ENCODE results near the gene GRN. TPM values are rescaled to one million over a fixed set of nuclear protein-coding genes. Genes with fewer than 3 reads are reported as not detected.

The GRN gene
- total RNA-seq, 4 donors from 2014 or later = 64.2 to 111 (median 87.1) TPM

DNA sequence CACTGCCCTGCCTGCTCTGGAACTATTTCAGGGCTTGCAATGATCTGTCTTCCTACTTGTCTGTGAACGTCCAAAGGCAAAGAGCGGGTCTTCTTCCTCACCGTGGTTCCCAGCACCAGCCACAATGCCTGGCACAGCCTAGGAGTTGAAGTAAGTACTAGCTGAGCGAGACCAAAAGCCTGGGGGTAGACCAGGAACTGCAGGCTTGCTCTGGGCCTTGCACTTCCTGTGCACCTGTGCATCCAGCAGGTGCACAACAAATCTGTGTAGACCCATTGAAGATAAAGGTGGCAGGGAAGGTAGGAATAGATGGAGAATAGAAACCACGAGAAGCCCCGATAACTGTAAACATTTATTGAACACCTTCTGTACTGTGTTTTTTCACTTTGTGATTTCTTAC, 13.9 kb downstream of the GRN start:
- intact Hi-C loops (cut with DNase I; ENCODE audit: low total_unique reads) (no loop called here), in situ Hi-C loops (cut with MboI; ENCODE audit: low sequenced_read_pairs in 4 of 4) (no loop called here)
- Histone ChIP-seq H3K4me3 (no peak overlapping the region), H3K9me3 (no peaks in the 10 kb centered on the region), H3K4me1 (peaks cover 4 to 11% of the 10 kb centered on the region in 2 donors), H3K27ac (no peak overlapping the region), H3K36me3 (no peaks in the 10 kb centered on the region), H3K27me3 (peaks cover 5 to 17% (median 12%) of the 10 kb centered on the region in 3 donors)
- ATAC-seq = no peak
- no peak for TF ChIP-seq POLR2A (IDR thresholded peaks at IDR 0.05)
- TF ChIP-seq, protein P1, sequence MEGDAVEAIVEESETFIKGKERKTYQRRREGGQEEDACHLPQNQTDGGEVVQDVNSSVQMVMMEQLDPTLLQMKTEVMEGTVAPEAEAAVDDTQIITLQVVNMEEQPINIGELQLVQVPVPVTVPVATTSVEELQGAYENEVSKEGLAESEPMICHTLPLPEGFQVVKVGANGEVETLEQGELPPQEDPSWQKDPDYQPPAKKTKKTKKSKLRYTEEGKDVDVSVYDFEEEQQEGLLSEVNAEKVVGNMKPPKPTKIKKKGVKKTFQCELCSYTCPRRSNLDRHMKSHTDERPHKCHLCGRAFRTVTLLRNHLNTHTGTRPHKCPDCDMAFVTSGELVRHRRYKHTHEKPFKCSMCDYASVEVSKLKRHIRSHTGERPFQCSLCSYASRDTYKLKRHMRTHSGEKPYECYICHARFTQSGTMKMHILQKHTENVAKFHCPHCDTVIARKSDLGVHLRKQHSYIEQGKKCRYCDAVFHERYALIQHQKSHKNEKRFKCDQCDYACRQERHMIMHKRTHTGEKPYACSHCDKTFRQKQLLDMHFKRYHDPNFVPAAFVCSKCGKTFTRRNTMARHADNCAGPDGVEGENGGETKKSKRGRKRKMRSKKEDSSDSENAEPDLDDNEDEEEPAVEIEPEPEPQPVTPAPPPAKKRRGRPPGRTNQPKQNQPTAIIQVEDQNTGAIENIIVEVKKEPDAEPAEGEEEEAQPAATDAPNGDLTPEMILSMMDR (IDR thresholded peaks at IDR 0.05 in 4 of 5, conservative IDR thresholded peaks at IDR 0.05 in 1 of 5) = no peak
- no peak for DNase-seq

DNA sequence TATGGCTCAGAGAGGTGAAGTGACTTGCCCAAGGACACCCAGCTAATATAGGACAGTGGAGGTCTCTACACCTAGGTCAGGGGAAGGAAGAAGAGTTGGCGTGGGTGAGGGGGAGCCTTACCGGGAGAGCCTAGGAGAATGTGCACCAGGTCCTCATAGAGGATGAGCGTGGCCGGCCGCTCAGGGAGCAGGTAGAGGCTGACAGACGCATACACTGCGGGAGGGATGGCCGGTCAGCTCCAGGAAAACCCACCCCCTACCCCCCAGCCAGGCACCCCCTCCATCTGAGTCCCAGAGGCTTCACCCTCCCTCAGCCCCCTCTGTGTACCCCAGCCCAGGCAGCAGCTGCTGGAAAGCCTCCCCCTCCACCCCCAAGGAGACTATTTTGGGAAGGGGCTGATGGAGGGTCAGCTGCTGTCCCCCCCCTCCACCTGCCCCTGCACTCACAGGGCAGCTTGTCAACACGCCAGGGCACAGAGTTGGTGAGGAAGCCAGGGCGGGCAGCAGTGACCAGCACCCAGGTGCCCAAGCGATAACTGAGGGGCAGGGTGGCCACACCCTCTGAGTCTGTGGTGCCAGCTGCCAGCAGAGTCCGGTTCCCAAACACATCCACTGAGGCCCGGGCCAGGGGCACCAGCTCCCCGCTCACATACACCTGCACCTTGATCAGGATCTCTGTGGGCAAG, 14.5 kb downstream of the GRN start:
- ATAC-seq (no peak), DNase-seq (no peak)
- H3K4me3 ChIP-seq = no peak overlapping the region
- H3K36me3 ChIP-seq = no peaks in the 10 kb centered on the region
- H3K9me3 ChIP-seq = no peaks in the 10 kb centered on the region
- H3K27me3 ChIP-seq = peaks cover 5 to 17% (median 12%) of the 10 kb centered on the region in 3 donors
- peaks cover 4 to 12% of the 10 kb centered on the region in 2 donors for H3K4me1 ChIP-seq
- intact Hi-C loops (cut with DNase I; ENCODE audit: low total_unique reads) = no loop called here
- no peak overlapping the region for H3K27ac ChIP-seq
- in situ Hi-C loops (cut with MboI; ENCODE audit: low sequenced_read_pairs in 4 of 4) = no loop called here
- TF ChIP-seq POLR2A (IDR thresholded peaks at IDR 0.05) = no peak
- TF ChIP-seq, protein P1 (IDR thresholded peaks at IDR 0.05 in 4 of 5, conservative IDR thresholded peaks at IDR 0.05 in 1 of 5) = no peak

DNA sequence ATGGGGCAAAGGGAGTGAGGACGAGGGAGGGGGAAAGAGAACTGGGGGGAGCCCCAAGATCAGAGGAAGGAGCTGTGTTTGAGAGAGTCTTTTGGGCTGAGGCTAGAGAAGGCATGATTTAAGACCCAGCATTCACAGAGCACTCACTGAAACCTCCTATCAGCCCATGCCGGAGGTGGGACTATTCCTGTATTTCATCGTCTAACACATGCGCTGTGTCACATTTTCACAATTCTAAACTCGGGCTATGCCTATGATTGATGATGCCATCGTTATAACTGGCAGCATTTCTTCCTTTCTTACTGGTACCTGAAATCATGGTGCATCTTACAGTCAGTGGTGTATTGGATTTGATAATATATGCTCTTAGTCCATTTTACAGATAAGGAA, 15.0 kb downstream of the GRN start:
- Histone ChIP-seq H3K4me1 (peaks cover 4 to 12% of the 10 kb centered on the region in 2 donors), H3K27me3 (peaks cover 5 to 17% (median 12%) of the 10 kb centered on the region in 3 donors), H3K36me3 (no peaks in the 10 kb centered on the region), H3K4me3 (no peak overlapping the region), H3K9me3 (no peaks in the 10 kb centered on the region), H3K27ac (no peak overlapping the region)
- ATAC-seq = no peak
- DNase-seq = no peak
- in situ Hi-C loops (cut with MboI; ENCODE audit: low sequenced_read_pairs in 4 of 4) (no loop called here), intact Hi-C loops (cut with DNase I; ENCODE audit: low total_unique reads) (no loop called here)
- TF ChIP-seq POLR2A (IDR thresholded peaks at IDR 0.05) = no peak
- TF ChIP-seq, protein P1 (IDR thresholded peaks at IDR 0.05 in 4 of 5, conservative IDR thresholded peaks at IDR 0.05 in 1 of 5) = no peak

DNA sequence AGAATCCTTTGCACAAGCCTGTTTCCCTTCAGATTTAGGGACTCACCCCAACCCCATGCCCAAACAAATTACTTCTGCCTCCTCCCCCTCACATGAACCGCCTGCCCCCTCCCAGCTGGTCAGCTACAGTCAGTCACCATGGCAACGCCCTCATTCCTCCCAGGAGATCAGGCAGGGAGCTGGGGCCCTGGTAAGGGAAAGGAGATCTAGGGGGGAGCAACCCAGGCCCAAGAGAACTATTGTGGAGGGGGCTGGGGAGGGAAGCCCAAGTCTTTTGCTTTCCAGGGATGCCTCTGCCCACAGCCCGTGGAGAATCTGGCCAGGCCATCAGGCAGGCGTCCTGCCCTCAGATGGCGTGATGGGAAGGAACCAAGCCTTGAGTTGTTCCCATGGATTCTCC, 15.7 kb downstream of the GRN start:
- in situ Hi-C loops (cut with MboI; ENCODE audit: low sequenced_read_pairs in 4 of 4) (no loop called here), intact Hi-C loops (cut with DNase I; ENCODE audit: low total_unique reads) (no loop called here)
- TF ChIP-seq POLR2A (IDR thresholded peaks at IDR 0.05) = no peak
- TF ChIP-seq, protein P1 (IDR thresholded peaks at IDR 0.05 in 4 of 5, conservative IDR thresholded peaks at IDR 0.05 in 1 of 5) = no peak
- Histone ChIP-seq H3K4me3 (no peak overlapping the region), H3K9me3 (no peaks in the 10 kb centered on the region), H3K27me3 (peaks cover 5 to 17% (median 15%) of the 10 kb centered on the region in 3 donors), H3K36me3 (no peaks in the 10 kb centered on the region), H3K4me1 (peaks cover 4 to 12% of the 10 kb centered on the region in 2 donors), H3K27ac (no peak overlapping the region)
- no peak for DNase-seq
- no peak for ATAC-seq

All from gastrocnemius medialis (tissue), 4 donors.